ENCODE measurements around the gene MRPL32. TPM values are rescaled to one million over a fixed set of nuclear protein-coding genes. Genes with fewer than 3 reads are reported as not detected.

The MRPL32 gene
- total and polyA plus RNA-seq, 8 donors = 15.9 to 158 (median 65.3) TPM

DNA sequence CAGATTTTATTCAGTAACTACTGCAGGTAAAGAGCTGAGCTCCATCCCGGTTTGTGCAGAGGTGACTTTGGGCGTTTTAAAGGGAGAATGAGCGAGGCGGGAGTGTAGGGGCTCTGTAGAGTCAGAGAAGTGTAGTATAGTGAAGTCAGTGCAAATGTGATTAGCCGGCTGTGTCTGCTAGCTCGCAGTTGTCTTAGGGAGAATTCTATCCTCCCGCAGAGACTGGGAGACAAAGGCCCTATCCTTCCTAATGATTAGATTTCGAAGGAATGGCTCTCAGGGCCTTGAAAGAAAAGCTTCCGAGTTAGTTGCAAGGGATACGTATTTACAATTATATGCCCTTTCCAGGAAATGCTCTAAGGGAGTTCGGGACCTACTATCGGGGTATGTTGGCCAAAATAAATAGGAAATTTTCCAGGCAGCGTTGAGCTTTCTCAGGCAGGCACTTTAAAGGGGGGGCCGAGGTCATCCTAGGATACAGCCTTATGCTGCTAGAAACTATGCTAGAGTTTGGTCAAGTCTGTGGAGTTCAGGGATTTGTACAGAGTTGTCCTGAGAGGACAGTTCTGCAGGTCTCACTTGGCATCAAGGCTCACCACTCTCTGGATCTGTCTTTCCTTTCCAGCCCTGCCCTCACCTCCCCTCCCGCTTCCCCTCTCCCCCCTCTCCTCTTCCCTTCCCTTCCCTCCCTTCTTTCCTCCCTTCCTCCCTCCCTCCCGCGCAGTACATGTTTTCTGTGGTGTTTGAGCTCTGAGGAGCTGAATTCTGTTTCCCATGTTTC is 825 bp downstream of the MRPL32 start:
- intact Hi-C loops (cut with DNase I; ENCODE audit: low total_unique reads) = no loop called here
- DNase-seq = peak; percentile 29 to 63

DNA sequence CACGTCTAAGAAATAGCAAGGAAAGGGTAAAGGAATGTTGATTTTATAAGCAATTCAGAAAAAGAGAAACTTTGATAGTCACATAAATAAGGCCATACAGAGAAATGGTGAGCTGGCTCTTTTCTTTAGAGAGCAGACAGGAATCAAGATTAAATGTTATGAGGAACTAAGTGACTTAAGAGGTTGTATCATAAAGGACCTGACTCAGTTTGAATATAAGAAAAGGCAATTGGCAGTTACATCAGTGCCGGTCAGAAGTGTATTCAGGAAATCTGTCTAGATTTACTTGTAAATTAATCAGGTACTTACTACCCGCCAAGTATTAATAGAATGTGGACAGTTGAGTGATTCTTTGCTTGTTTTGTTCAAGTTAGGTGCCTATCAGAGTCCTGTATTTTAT is 2.1 kb downstream of the MRPL32 start:
- no peak for DNase-seq
- intact Hi-C loops (cut with DNase I; ENCODE audit: low total_unique reads) = no loop called here
- H3K9me3 ChIP-seq = no peaks in the 10 kb centered on the region
- no peak for TF ChIP-seq EP300 (IDR thresholded peaks at IDR 0.05)
- no peak for TF ChIP-seq POLR2A (IDR thresholded peaks at IDR 0.05)
- no peak for TF ChIP-seq POLR2AphosphoS5 (IDR thresholded peaks at IDR 0.05)
- TF ChIP-seq, protein P1, sequence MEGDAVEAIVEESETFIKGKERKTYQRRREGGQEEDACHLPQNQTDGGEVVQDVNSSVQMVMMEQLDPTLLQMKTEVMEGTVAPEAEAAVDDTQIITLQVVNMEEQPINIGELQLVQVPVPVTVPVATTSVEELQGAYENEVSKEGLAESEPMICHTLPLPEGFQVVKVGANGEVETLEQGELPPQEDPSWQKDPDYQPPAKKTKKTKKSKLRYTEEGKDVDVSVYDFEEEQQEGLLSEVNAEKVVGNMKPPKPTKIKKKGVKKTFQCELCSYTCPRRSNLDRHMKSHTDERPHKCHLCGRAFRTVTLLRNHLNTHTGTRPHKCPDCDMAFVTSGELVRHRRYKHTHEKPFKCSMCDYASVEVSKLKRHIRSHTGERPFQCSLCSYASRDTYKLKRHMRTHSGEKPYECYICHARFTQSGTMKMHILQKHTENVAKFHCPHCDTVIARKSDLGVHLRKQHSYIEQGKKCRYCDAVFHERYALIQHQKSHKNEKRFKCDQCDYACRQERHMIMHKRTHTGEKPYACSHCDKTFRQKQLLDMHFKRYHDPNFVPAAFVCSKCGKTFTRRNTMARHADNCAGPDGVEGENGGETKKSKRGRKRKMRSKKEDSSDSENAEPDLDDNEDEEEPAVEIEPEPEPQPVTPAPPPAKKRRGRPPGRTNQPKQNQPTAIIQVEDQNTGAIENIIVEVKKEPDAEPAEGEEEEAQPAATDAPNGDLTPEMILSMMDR (IDR thresholded peaks at IDR 0.05) = no peak
- peak overlapping the region in 1 of 4 donors; percentile 85 for H3K4me3 ChIP-seq
- no peak overlapping the region for H3K27ac ChIP-seq
- H3K27me3 ChIP-seq = no peaks in the 10 kb centered on the region
- WGBS, 5 donors = 48 to 64% (median 58%) methylated on average over 3 of the region's 3 CpGs
- peaks cover 3 to 46% (median 45%) of the 10 kb centered on the region in 4 donors for H3K36me3 ChIP-seq
- peaks cover 33 to 56% (median 44%) of the 10 kb centered on the region in 4 donors for H3K4me1 ChIP-seq

More for the DNA sequence above, 825 bp downstream of the MRPL32 start:
- Histone ChIP-seq H3K27ac (peak overlapping the region; percentile 81 to 89 (median 89)), H3K36me3 (peaks cover 0 to 33% (median 32%) of the 10 kb centered on the region in 4 donors), H3K27me3 (no peaks in the 10 kb centered on the region), H3K4me1 (peaks cover 38 to 69% (median 55%) of the 10 kb centered on the region in 4 donors), H3K4me3 (peak overlapping the region; percentile 83 to 90 (median 86)), H3K9me3 (no peaks in the 10 kb centered on the region)
- 1 to 2% (median 2%) methylated on average over 17 of the region's 17 CpGs for WGBS, 5 donors
- TF ChIP-seq, protein P1 (IDR thresholded peaks at IDR 0.05) = no peak
- TF ChIP-seq POLR2A (IDR thresholded peaks at IDR 0.05) = no peak

DNA sequence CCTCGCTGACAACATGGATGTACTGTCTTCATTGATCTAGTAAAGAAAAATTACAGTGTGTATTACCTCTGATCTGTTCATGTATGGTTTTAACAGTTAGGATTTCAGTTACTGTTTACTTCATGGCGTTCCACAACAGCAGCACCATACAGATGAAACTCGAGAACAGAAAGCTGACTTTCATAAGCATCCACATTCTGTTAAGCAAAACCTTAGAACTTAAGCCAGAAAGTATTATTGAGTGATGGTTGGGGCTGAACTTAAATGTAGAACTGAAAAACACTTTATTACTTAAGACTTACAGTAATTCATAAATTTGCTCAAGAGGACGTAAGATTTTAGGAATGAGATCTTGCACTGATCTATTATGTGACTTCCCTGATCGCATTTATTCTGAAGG is 3.7 kb downstream of the MRPL32 start:
- intact Hi-C loops (cut with DNase I; ENCODE audit: low total_unique reads) = no loop called here
- TF ChIP-seq POLR2AphosphoS5 (IDR thresholded peaks at IDR 0.05) (no peak), POLR2A (IDR thresholded peaks at IDR 0.05) (no peak), EP300 (IDR thresholded peaks at IDR 0.05) (no peak)
- TF ChIP-seq, protein P1 (IDR thresholded peaks at IDR 0.05) = no peak
- peaks cover 17 to 40% (median 28%) of the 10 kb centered on the region in 4 donors for H3K4me1 ChIP-seq
- no peak overlapping the region for H3K27ac ChIP-seq
- H3K9me3 ChIP-seq = no peaks in the 10 kb centered on the region
- WGBS, 5 donors = 84 to 92% (median 89%) methylated on average over 5 of the region's 5 CpGs
- DNase-seq = no peak
- no peaks in the 10 kb centered on the region for H3K27me3 ChIP-seq
- H3K36me3 ChIP-seq = peaks cover 3 to 56% (median 55%) of the 10 kb centered on the region in 4 donors
- H3K4me3 ChIP-seq = no peak overlapping the region

DNA sequence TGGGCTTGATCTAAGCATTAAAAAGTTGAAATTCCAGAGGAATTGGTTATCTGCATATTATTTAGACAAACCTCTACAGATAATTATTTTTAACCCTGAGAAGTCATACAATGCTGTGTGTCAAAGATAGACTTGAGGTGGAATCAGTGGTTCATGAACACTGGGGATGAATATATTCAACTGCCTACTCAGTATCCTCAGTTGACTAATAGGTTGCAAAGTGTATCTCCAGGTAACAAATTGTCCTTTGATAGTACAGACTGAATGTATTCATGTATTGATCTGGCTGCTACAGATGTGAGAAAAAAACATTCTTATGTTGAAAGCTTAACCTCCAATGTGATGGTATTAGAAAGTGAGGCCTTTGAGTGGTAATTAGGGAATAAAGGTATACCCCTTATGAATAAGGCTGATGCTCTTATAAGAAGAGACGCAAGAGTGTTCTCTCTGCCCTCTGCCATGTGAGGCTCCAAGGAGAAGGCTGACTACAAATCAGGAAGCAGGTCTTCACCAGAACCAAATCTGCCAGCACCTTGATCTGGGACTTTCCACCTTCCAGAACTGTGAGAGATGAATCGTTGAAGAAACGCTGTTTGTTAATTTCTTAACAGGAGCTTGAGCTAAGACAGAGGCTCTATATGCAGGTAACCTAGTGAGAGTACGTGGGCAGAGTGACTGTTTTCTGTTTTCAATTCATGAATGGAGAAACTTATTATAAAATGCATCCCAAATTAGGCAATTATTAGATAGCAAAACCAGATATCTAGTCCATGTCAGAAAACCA is 7.5 kb downstream of the MRPL32 start:
- DNase-seq = no peak
- Histone ChIP-seq H3K9me3 (no peaks in the 10 kb centered on the region), H3K4me3 (no peak overlapping the region), H3K36me3 (peaks cover 3 to 55% (median 55%) of the 10 kb centered on the region in 4 donors), H3K4me1 (peaks cover under 1 to 18% (median 8%) of the 10 kb centered on the region in 4 donors), H3K27ac (no peak overlapping the region), H3K27me3 (no peaks in the 10 kb centered on the region)
- intact Hi-C loops (cut with DNase I; ENCODE audit: low total_unique reads) = loop anchor here (5.0 to 10.0 kb wide), 2 partner anchors 175 to 323 kb away; partner anchors contain the start of gene HECW1
- TF ChIP-seq, protein P1 (IDR thresholded peaks at IDR 0.05) = no peak
- no peak for TF ChIP-seq EP300 (IDR thresholded peaks at IDR 0.05)
- 68 to 88% (median 82%) methylated on average over 4 of the region's 4 CpGs for WGBS, 5 donors
